HG02884 (cell line): Measurements from ENCODE around the gene MOV10.

Source experiments
- ATAC-seq: cut with Tn5 transposase; IDR thresholded peaks from one replicate; pipeline ENCODE4 v1.9.1; 2021; ENCODE audit warnings: mild to moderate bottlenecking, moderate library complexity; ENCODE audit not compliant: unreplicated experiment

The MOV10 gene

GRCh38 chr1:112673592-112674439, 643 bp upstream of the MOV10 start:
- ATAC-seq, result no peak

GRCh38 chr1:112674986-112675727, 698 bp downstream of the MOV10 start:
- peak; percentile 31 for ATAC-seq

GRCh38 chr1:112675728-112676381, 1.4 kb downstream of the MOV10 start:
- no peak for ATAC-seq

GRCh38 chr1:112676543-112676942, 2.1 kb downstream of the MOV10 start:
- no peak for ATAC-seq

GRCh38 chr1:112677501-112677900, 3.0 kb downstream of the MOV10 start:
- no peak for ATAC-seq

GRCh38 chr1:112678605-112679004, 4.1 kb downstream of the MOV10 start:
- ATAC-seq, result no peak

GRCh38 chr1:112685913-112686312, 11.5 kb downstream of the MOV10 start:
- no peak for ATAC-seq

GRCh38 chr1:112686417-112686816, 12.0 kb downstream of the MOV10 start:
- no peak for ATAC-seq

GRCh38 chr1:112686835-112687234, 12.4 kb downstream of the MOV10 start:
- ATAC-seq, result no peak

- no peak for ATAC-seq
Measured at GRCh38 chr1:112687361-112687760, 12.9 kb downstream of the MOV10 start.

- ATAC-seq, result no peak
Measured at GRCh38 chr1:112687785-112688496, 13.5 kb downstream of the MOV10 start.

- ATAC-seq, result no peak
Measured at GRCh38 chr1:112688781-112689193, 14.3 kb downstream of the MOV10 start.

- ATAC-seq, result no peak
Measured at GRCh38 chr1:112689196-112689841, 14.9 kb downstream of the MOV10 start.

GRCh38 chr1:112689842-112690237, 15.4 kb downstream of the MOV10 start:
- no peak for ATAC-seq

GRCh38 chr1:112692681-112693080, 18.2 kb downstream of the MOV10 start:
- ATAC-seq, result no peak

- ATAC-seq, result no peak
Measured at GRCh38 chr1:112693821-112694220, 19.4 kb downstream of the MOV10 start.

- ATAC-seq, result no peak
Measured at GRCh38 chr1:112694363-112694929, 20.0 kb downstream of the MOV10 start.

- no peak for ATAC-seq
Measured at GRCh38 chr1:112695276-112695675, 20.8 kb downstream of the MOV10 start.

- ATAC-seq, result no peak
Measured at GRCh38 chr1:112696578-112697314, 22.3 kb downstream of the MOV10 start.
